ENCODE data around the gene RPL32. TPM values are rescaled to one million over a fixed set of nuclear protein-coding genes. Genes with fewer than 3 reads are reported as not detected.

The RPL32 gene
- total and polyA plus RNA-seq, 2 donors (not counting 3 experiments of a cell fraction or from before 2014, with no cell fraction given): 1,075 to 1,588 TPM

Small RNAs within 50 kb of the gene (small RNA-seq; reads per million reads assigned to genes)
- gene AC034198.1 (ENCODE audit: insufficient read depth, insufficient read length, low read depth, low replicate concordance): not detected

Other genes with a start within 250 kb of the RPL32 start
- gene RAF1, start 177.4 kb downstream of the RPL32 start, total RNA-seq: 73.8 and 86.1 TPM in 2 replicates
- 86.2 and 88.8 TPM in 2 replicates for gene RAF1, start 177.4 kb downstream of the RPL32 start, polyA plus RNA-seq
- gene TMEM40, start 82.3 kb downstream of the RPL32 start, total RNA-seq: not detected in 2 replicates
- not detected in 2 replicates for gene TMEM40, start 82.3 kb downstream of the RPL32 start, polyA plus RNA-seq
- gene CAND2, start 44.9 kb downstream of the RPL32 start, total RNA-seq: 11.0 and 12.4 TPM in 2 replicates
- 7.1 and 8.6 TPM in 2 replicates for gene CAND2, start 44.9 kb downstream of the RPL32 start, polyA plus RNA-seq
- gene IQSEC1, start 231.9 kb upstream of the RPL32 start, total RNA-seq: 15.5 and 18.0 TPM in 2 replicates
- 5.2 and 5.3 TPM in 2 replicates for gene IQSEC1, start 231.9 kb upstream of the RPL32 start, polyA plus RNA-seq

All from endothelial cell of umbilical vein (primary cell).